ENCODE measurements around the gene TK1. TPM values are rescaled to one million over a fixed set of nuclear protein-coding genes. Genes with fewer than 3 reads are reported as not detected.
A peak's percentile ranks its signal among the peaks of the same experiment; 100 is the strongest.

The TK1 gene
- polyA plus RNA-seq, 3 donors: 0.67 to 2.0 (median 1.4) TPM

DNA sequence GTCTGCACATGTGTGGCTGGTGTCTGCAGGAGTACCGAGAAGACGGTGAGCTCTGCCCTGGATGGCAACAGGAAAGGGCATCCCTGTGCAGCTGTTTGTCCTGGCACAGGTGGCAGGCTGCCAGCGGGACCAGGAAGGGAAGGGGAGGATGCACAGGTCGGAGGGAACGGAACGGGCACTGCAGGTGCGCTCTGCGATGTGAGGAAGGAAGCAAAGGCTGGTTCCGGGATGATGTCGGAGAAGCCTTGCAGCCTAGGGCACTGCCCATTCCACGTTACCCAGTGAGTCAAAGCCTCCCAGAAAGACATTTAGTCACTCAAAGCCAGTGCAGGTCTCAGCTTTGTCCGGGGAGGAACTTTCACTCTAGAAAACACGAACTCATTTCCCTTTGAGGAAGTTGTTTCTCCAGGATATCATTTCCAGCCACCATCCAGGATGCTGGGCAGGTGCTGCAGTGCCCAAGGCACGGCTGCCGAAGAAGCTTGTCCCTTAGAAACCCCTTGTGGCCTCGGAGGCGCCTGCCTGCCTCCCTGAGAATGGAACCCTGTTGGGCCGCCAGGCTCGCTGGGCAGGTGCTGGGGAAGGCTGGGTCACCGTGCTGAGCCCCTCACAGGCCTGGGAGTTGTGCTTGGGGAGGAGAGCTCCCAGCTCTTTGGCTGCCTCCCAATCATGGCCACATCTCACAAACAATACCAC, 40.1 kb upstream of the TK1 start:
- Histone ChIP-seq H2AFZ (ENCODE audit: insufficient read depth, low read depth, low read length, poor library complexity, severe bottlenecking) (no peak overlapping the region), H3K9ac (ENCODE audit: insufficient read depth, low read length, poor library complexity, severe bottlenecking) (peak overlapping the region; percentile 32), H3K27me3 (ENCODE audit: control insufficient read depth in 2 of 2, insufficient read depth in 2 of 2, low read length in 2 of 2) (peaks cover 6 to 40% of the 10 kb centered on the region in 2 donors), H3K4me2 (replicated peaks; ENCODE audit: extremely low read depth, low read length, poor library complexity, severe bottlenecking) (peak overlapping the region; percentile 33), H3K4me1 (ENCODE audit: control insufficient read depth in 1 of 2, insufficient read depth in 2 of 2, low read length in 2 of 2) (peaks cover 13 to 15% of the 10 kb centered on the region in 2 donors), H3K9me3 (replicated peaks in 1 of 2; ENCODE audit: control insufficient read depth in 1 of 2, insufficient read depth in 1 of 2, low read length in 2 of 2) (peaks cover 0 to 8% of the 10 kb centered on the region in 2 donors), H4K20me1 (ENCODE audit: insufficient read depth, low read length) (no peaks in the 10 kb centered on the region), H3K79me2 (ENCODE audit: insufficient read depth, low read length) (no peaks in the 10 kb centered on the region), H3K27ac (ENCODE audit: low read depth in 1 of 2, low read length in 2 of 2) (peak overlapping the region; percentile 10 to 53), H3K4me3 (replicated peaks in 1 of 3; ENCODE audit: low read depth in 2 of 3, low read length in 3 of 3) (no peak overlapping the region), H3K36me3 (replicated peaks in 1 of 2; ENCODE audit: control insufficient read depth in 1 of 2, insufficient read depth in 2 of 2, low read length in 2 of 2) (peaks cover 19 to 32% of the 10 kb centered on the region in 2 donors)
- Mint-ChIP-seq H3K9me3 (peaks cover 0 to 10% (median 0%) of the 10 kb centered on the region in 7 donors), H3K4me1 (peaks cover 18% of the 10 kb centered on the region), H3K27me3 (ENCODE audit: low read depth in 3 of 3) (peaks cover 36 to 58% (median 51%) of the 10 kb centered on the region in 3 donors), H3K27ac (peak overlapping the region in 6 of 7 donors; percentile 46 to 85 (median 74)), H3K36me3 (peaks cover 28 to 38% of the 10 kb centered on the region in 2 donors), H3K4me3 (peak overlapping the region; percentile 52 to 75)
- intact Hi-C loops (cut with micrococcal nuclease): no loop called here
- 18% methylated on average over 6 of the region's 20 CpGs for WGBS (ENCODE audit: insufficient coverage)
- TF ChIP-seq, protein P1, sequence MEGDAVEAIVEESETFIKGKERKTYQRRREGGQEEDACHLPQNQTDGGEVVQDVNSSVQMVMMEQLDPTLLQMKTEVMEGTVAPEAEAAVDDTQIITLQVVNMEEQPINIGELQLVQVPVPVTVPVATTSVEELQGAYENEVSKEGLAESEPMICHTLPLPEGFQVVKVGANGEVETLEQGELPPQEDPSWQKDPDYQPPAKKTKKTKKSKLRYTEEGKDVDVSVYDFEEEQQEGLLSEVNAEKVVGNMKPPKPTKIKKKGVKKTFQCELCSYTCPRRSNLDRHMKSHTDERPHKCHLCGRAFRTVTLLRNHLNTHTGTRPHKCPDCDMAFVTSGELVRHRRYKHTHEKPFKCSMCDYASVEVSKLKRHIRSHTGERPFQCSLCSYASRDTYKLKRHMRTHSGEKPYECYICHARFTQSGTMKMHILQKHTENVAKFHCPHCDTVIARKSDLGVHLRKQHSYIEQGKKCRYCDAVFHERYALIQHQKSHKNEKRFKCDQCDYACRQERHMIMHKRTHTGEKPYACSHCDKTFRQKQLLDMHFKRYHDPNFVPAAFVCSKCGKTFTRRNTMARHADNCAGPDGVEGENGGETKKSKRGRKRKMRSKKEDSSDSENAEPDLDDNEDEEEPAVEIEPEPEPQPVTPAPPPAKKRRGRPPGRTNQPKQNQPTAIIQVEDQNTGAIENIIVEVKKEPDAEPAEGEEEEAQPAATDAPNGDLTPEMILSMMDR (IDR thresholded peaks at IDR 0.05): no peak
- peak; percentile 59 to 79 (median 63) for DNase-seq

- Histone ChIP-seq H3K9me3 (replicated peaks in 1 of 2; ENCODE audit: control insufficient read depth in 1 of 2, insufficient read depth in 1 of 2, low read length in 2 of 2) (peaks cover 0 to 7% of the 10 kb centered on the region in 2 donors), H3K27me3 (ENCODE audit: control insufficient read depth in 2 of 2, insufficient read depth in 2 of 2, low read length in 2 of 2) (peaks cover 6 to 35% of the 10 kb centered on the region in 2 donors), H4K20me1 (ENCODE audit: insufficient read depth, low read length) (no peaks in the 10 kb centered on the region), H3K4me2 (replicated peaks; ENCODE audit: extremely low read depth, low read length, poor library complexity, severe bottlenecking) (peak overlapping the region; percentile 33), H2AFZ (ENCODE audit: insufficient read depth, low read depth, low read length, poor library complexity, severe bottlenecking) (no peak overlapping the region), H3K36me3 (replicated peaks in 1 of 2; ENCODE audit: control insufficient read depth in 1 of 2, insufficient read depth in 2 of 2, low read length in 2 of 2) (peaks cover 19 to 39% of the 10 kb centered on the region in 2 donors), H3K79me2 (ENCODE audit: insufficient read depth, low read length) (no peaks in the 10 kb centered on the region), H3K9ac (ENCODE audit: insufficient read depth, low read length, poor library complexity, severe bottlenecking) (no peak overlapping the region), H3K27ac (ENCODE audit: low read depth in 1 of 2, low read length in 2 of 2) (no peak overlapping the region), H3K4me1 (ENCODE audit: control insufficient read depth in 1 of 2, insufficient read depth in 2 of 2, low read length in 2 of 2) (peaks cover 13 to 14% of the 10 kb centered on the region in 2 donors), H3K4me3 (replicated peaks in 1 of 3; ENCODE audit: low read depth in 2 of 3, low read length in 3 of 3) (no peak overlapping the region)
- intact Hi-C loops (cut with micrococcal nuclease): no loop called here
- Mint-ChIP-seq H3K9me3 (peaks cover 0 to 7% (median 0%) of the 10 kb centered on the region in 7 donors), H3K4me1 (peaks cover 18% of the 10 kb centered on the region), H3K4me3 (peak overlapping the region in 1 of 2 donors; percentile 75), H3K27me3 (ENCODE audit: low read depth in 3 of 3) (peaks cover 32 to 52% (median 45%) of the 10 kb centered on the region in 3 donors), H3K27ac (peak overlapping the region in 4 of 7 donors; percentile 8 to 75 (median 45)), H3K36me3 (peaks cover 28 to 45% of the 10 kb centered on the region in 2 donors)
- no peak for DNase-seq
- TF ChIP-seq, protein P1 (IDR thresholded peaks at IDR 0.05): no peak
- 90% methylated on average over 8 of the region's 12 CpGs for WGBS (ENCODE audit: insufficient coverage)
Measured at GRCh38 chr17:78226055-78226758, 39.4 kb upstream of the TK1 start.
